ENCODE data around the gene CA5B. TPM values are rescaled to one million over a fixed set of nuclear protein-coding genes. Genes with fewer than 3 reads are reported as not detected.
"Not testable (repeated sequence)": the region's sequence is repeated elsewhere in the genome, so short reads cannot be mapped to it uniquely, and the experiment has no call there.

CA5B gene
- total RNA-seq, 1 experiment from 2014 or later = 12.1 TPM

DNA sequence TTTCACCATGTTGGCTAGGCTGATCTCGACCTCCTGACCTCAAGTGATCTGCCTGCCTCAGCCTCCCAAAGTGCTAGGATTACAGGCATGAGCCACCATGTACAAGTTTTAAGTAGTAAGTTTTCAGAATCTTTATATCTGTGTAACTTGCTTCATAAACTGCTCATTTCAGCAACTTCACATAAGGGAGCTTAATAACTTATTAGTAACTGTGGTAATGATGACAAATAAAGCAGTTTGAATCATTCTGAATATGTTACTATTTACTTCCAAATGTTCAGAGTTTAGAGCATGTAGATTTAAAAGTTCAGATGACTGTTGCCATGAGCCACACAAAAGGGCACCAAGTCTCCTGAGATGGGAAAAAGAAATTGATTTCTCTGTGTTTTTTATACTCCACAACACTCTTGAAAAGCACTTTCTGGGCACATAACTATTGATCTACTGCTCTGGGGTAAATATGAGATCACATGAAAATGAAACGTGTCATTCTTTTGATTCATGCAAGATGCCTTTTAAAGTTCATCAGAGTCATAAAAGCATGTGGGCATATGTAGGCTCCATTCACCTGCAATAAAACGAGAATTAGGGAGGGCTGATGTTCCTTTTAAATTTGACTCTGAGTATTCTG lies 14.1 kb upstream of the CA5B start:
- no peak for TF ChIP-seq EZH2 (IDR thresholded peaks at IDR 0.05; ENCODE audit: low read depth)
- TF ChIP-seq, protein P1, sequence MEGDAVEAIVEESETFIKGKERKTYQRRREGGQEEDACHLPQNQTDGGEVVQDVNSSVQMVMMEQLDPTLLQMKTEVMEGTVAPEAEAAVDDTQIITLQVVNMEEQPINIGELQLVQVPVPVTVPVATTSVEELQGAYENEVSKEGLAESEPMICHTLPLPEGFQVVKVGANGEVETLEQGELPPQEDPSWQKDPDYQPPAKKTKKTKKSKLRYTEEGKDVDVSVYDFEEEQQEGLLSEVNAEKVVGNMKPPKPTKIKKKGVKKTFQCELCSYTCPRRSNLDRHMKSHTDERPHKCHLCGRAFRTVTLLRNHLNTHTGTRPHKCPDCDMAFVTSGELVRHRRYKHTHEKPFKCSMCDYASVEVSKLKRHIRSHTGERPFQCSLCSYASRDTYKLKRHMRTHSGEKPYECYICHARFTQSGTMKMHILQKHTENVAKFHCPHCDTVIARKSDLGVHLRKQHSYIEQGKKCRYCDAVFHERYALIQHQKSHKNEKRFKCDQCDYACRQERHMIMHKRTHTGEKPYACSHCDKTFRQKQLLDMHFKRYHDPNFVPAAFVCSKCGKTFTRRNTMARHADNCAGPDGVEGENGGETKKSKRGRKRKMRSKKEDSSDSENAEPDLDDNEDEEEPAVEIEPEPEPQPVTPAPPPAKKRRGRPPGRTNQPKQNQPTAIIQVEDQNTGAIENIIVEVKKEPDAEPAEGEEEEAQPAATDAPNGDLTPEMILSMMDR (conservative IDR thresholded peaks at IDR 0.05) = no peak
- CTCF ChIA-PET = no interaction called here
- Histone ChIP-seq H3K4me3 (no peak overlapping the region), H3K27me3 (ENCODE audit: insufficient read depth, low read depth) (no peaks in the 10 kb centered on the region), H3K36me3 (ENCODE audit: low read depth) (no peaks in the 10 kb centered on the region), H3K79me2 (ENCODE audit: low read depth) (no peaks in the 10 kb centered on the region), H3K4me1 (replicated peaks; ENCODE audit: insufficient read depth) (no peaks in the 10 kb centered on the region), H4K20me1 (ENCODE audit: insufficient read depth) (no peaks in the 10 kb centered on the region), H3K9me3 (ENCODE audit: insufficient read depth, low read depth) (no peaks in the 10 kb centered on the region), H3K4me2 (no peak overlapping the region), H3F3A (ENCODE audit: insufficient read depth, low read depth) (no peaks in the 10 kb centered on the region), H2AFZ (no peak overlapping the region), H3K27ac (no peak overlapping the region), H3K9me2 (ENCODE audit: insufficient read depth) (no peaks in the 10 kb centered on the region)
- intact Hi-C loops (cut with micrococcal nuclease; ENCODE audit: unreplicated experiment) = no loop called here
- POLR2A ChIA-PET (ENCODE audit: unreplicated experiment) = no interaction called here
- no peak for DNase-seq
- BruUV-seq (replicated peaks) = no TSS peak

DNA sequence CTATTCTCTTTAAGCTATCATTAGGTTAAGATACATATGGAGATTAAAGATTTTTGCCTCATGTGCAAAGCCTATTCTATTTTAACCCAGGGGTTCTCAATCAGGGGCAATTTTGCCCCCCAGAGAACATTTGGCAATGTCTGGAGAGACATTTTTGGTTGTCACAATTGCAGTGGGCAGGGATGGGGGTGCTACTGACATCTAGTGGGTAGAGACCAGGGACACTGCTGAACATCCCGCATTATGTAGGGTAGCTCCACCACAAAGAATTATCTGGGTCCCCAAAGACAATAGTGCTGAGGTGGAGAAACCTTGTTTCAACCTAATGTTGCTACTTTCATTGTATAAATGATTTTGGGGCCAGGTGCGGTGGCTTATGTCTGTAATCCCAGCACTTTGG lies 13.2 kb upstream of the CA5B start:
- no peaks in the 10 kb centered on the region for H3K36me3 ChIP-seq (ENCODE audit: low read depth)
- no peaks in the 10 kb centered on the region for H3K27me3 ChIP-seq (ENCODE audit: insufficient read depth, low read depth)
- BruUV-seq (replicated peaks) = no TSS peak
- DNase-seq = no peak
- H4K20me1 ChIP-seq (ENCODE audit: insufficient read depth) = no peaks in the 10 kb centered on the region
- no peaks in the 10 kb centered on the region for H3K4me1 ChIP-seq (replicated peaks; ENCODE audit: insufficient read depth)
- no peaks in the 10 kb centered on the region for H3K9me2 ChIP-seq (ENCODE audit: insufficient read depth)
- H3F3A ChIP-seq (ENCODE audit: insufficient read depth, low read depth) = no peaks in the 10 kb centered on the region
- no peak overlapping the region for H3K4me3 ChIP-seq
- no peaks in the 10 kb centered on the region for H3K9me3 ChIP-seq (ENCODE audit: insufficient read depth, low read depth)
- H3K79me2 ChIP-seq (ENCODE audit: low read depth) = no peaks in the 10 kb centered on the region
- intact Hi-C loops (cut with micrococcal nuclease; ENCODE audit: unreplicated experiment) = no loop called here
- TF ChIP-seq, protein P1 (conservative IDR thresholded peaks at IDR 0.05) = no peak
- TF ChIP-seq EZH2 (IDR thresholded peaks at IDR 0.05; ENCODE audit: low read depth) = no peak
- no peak overlapping the region for H3K27ac ChIP-seq
- ChIA-PET CTCF (no interaction called here), POLR2A (ENCODE audit: unreplicated experiment) (no interaction called here)
- H2AFZ ChIP-seq = no peak overlapping the region
- H3K4me2 ChIP-seq = no peak overlapping the region

- CTCF ChIA-PET; H3F3A ChIP-seq (ENCODE audit: insufficient read depth, low read depth); H3K27ac ChIP-seq; H2AFZ ChIP-seq; H3K4me1 ChIP-seq (replicated peaks; ENCODE audit: insufficient read depth); H3K4me2 ChIP-seq; BruUV-seq (replicated peaks); intact Hi-C loops (cut with micrococcal nuclease; ENCODE audit: unreplicated experiment); DNase-seq; H3K9me2 ChIP-seq (ENCODE audit: insufficient read depth); H4K20me1 ChIP-seq (ENCODE audit: insufficient read depth); H3K27me3 ChIP-seq (ENCODE audit: insufficient read depth, low read depth); H3K4me3 ChIP-seq; H3K9me3 ChIP-seq (ENCODE audit: insufficient read depth, low read depth); H3K36me3 ChIP-seq (ENCODE audit: low read depth); H3K79me2 ChIP-seq (ENCODE audit: low read depth): not testable (repeated sequence)
- POLR2A ChIA-PET (ENCODE audit: unreplicated experiment) = interaction anchor here (0.7 kb wide), 1 partner anchor 95 kb away, joined by 4 read pairs; no protein-coding TSS in a partner anchor
Measured at GRCh38 chrX:15731368-15731767, 6.7 kb upstream of the CA5B start.

All from PC-9 (cell line).